Uterus (tissue), 4 donors: ENCODE results near the gene NOS1AP. TPM values are rescaled to one million over a fixed set of nuclear protein-coding genes. Genes with fewer than 3 reads are reported as not detected.

ENCODE experiments used
- DNase-seq, 2 donors: peaks; one replicate each; pipeline ENCODE4 v3.0.0-alpha.2; 2019 to 2020
- H3K27ac ChIP-seq, 2 donors: fragments of 200-600 bp; sonication (generic); 1 replicate in 1 of 2; 2 replicates in 1 of 2; pipeline ENCODE4 v1.5.1; 2016 to 2018
- H3K27me3 ChIP-seq, 2 donors: fragments of 200-600 bp; sonication (generic); one replicate each; pipeline ENCODE4 v1.5.1; 2018 to 2019; ENCODE audit warnings: control low read depth in 1 of 2
- H3K36me3 ChIP-seq, 2 donors: fragments of 200-600 bp; sonication (generic); one replicate each; pipeline ENCODE4 v1.5.1; 2019; ENCODE audit warnings: control low read depth in 1 of 2
- H3K4me1 ChIP-seq, 2 donors: fragments of 200-600 bp; sonication (generic); one replicate each; pipeline ENCODE4 v1.5.1; 2018 to 2019; ENCODE audit warnings: control low read depth in 1 of 2
- H3K4me3 ChIP-seq, 2 donors: fragments of 200-600 bp; sonication (generic); 1 replicate in 1 of 2; 2 replicates in 1 of 2; pipeline ENCODE4 v1.5.1; 2018 to 2019; ENCODE audit warnings: mild to moderate bottlenecking in 1 of 2
- H3K9me3 ChIP-seq, 2 donors: fragments of 200-600 bp; sonication (generic); one replicate each; pipeline ENCODE4 v1.5.1; 2019; ENCODE audit warnings: control low read depth in 1 of 2
- POLR2A ChIP-seq, 2 donors: fragments of 450-650 bp; IDR thresholded peaks; one replicate each; pipeline ENCODE4 v1.6.1; 2016; ENCODE audit warnings: antibody characterized with exemption in 2 of 2, mild to moderate bottlenecking in 1 of 2, moderate library complexity in 1 of 2
- intact Hi-C: fragments of 100-400 bp; cut with DNase I; formaldehyde crosslinking; loops from one replicate; pipeline ENCODE4 v1.15.1; 2023; ENCODE audit warnings: low total_unique reads
- total RNA-seq, 4 donors: library from RNA; depleted of rRNA in 3 of 4; stranded (reverse); fragments of >200 nt in 3 of 4; gene quantifications; one replicate each; pipeline versions ENCODE4 v1.1.0 to v1.2.4, GENCODE V29; 2014 to 2023
- TF ChIP-seq, protein P1 (sequence below), 4 experiments: fragments of 200-600 bp in 2 of 4; fragments of 450-650 bp in 2 of 4; sonication (generic) in 2 of 4; IDR thresholded peaks; one replicate each; pipeline ENCODE4 v1.5.1; 2016 to 2019; ENCODE audit warnings: antibody characterized with exemption in 4 of 4, mild to moderate bottlenecking in 2 of 4, moderate library complexity in 1 of 4
- donor health status: DM: yes; HTN: yes; CAD: no.

The NOS1AP gene
- total RNA-seq, 4 donors from 2014 or later = under 0.01 to 5.3 (median 1.9) TPM; not detected in 1

DNA sequence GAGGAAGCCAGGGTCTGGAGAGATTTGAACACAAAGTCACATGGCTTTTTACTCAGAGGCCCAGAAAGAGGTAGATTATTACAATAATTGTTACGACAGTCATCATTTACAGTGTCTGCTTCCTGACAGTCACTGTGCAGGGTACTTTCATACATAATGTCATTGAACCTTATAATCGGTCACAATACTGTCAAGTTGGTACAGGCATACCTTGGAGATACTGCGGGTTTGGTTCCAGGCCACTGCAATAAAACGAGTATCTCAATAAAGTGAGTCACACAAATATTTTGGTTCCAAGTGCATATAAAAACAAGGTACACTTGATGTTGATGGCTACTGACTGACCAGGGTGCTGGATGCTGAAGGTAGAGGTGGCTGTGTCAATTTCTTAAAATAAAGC is 112.6 kb downstream of the NOS1AP start:
- no peaks in the 10 kb centered on the region for H3K27me3 ChIP-seq
- no peak for DNase-seq
- no peaks in the 10 kb centered on the region for H3K36me3 ChIP-seq
- intact Hi-C loops = no loop called here
- H3K27ac ChIP-seq = no peak overlapping the region
- no peak overlapping the region for H3K4me3 ChIP-seq
- peaks cover 0 to 3% of the 10 kb centered on the region in 2 donors for H3K9me3 ChIP-seq
- no peaks in the 10 kb centered on the region for H3K4me1 ChIP-seq
- TF ChIP-seq POLR2A (IDR thresholded peaks at IDR 0.05) = no peak
- TF ChIP-seq, protein P1, sequence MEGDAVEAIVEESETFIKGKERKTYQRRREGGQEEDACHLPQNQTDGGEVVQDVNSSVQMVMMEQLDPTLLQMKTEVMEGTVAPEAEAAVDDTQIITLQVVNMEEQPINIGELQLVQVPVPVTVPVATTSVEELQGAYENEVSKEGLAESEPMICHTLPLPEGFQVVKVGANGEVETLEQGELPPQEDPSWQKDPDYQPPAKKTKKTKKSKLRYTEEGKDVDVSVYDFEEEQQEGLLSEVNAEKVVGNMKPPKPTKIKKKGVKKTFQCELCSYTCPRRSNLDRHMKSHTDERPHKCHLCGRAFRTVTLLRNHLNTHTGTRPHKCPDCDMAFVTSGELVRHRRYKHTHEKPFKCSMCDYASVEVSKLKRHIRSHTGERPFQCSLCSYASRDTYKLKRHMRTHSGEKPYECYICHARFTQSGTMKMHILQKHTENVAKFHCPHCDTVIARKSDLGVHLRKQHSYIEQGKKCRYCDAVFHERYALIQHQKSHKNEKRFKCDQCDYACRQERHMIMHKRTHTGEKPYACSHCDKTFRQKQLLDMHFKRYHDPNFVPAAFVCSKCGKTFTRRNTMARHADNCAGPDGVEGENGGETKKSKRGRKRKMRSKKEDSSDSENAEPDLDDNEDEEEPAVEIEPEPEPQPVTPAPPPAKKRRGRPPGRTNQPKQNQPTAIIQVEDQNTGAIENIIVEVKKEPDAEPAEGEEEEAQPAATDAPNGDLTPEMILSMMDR (IDR thresholded peaks at IDR 0.05) = no peak

DNA sequence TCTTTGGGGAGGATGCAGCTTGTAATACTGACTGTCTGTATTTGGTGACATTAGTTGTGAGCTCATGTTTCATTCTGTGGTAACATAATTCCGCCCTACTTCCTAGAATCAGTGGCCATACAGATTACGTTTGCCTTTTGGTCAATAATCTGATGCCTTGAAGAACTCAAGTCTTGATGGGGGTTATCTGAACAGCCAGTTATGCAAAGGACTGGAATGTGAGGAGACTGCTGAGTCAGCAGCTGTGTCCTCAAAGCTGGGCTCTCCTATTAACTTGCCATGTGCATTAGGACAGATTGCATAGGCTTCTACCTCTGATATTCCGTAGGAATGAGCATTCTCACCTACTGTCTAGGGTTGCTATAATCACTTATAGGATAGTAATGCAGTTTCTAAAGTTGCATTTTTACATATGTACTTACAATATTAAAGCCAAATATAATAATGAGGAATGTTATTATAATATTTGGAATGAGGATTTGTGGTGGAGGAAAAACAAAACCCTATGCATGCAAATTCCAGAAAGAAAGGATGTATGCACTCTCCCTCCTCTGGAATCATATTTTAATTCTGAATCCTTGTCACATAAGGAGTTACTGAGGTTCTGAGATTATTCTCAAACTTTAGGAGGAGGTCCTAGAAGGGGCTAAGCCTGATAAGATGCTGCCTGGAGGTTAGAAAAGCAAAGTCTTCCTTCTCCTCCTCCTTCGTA is 116.0 kb downstream of the NOS1AP start:
- no peak for DNase-seq
- Histone ChIP-seq H3K9me3 (peaks cover 0 to 3% of the 10 kb centered on the region in 2 donors), H3K4me3 (no peak overlapping the region), H3K4me1 (no peaks in the 10 kb centered on the region), H3K27me3 (no peaks in the 10 kb centered on the region), H3K27ac (no peak overlapping the region), H3K36me3 (no peaks in the 10 kb centered on the region)
- intact Hi-C loops = no loop called here
- TF ChIP-seq, protein P1 (IDR thresholded peaks at IDR 0.05) = no peak
- TF ChIP-seq POLR2A (IDR thresholded peaks at IDR 0.05) = no peak

DNA sequence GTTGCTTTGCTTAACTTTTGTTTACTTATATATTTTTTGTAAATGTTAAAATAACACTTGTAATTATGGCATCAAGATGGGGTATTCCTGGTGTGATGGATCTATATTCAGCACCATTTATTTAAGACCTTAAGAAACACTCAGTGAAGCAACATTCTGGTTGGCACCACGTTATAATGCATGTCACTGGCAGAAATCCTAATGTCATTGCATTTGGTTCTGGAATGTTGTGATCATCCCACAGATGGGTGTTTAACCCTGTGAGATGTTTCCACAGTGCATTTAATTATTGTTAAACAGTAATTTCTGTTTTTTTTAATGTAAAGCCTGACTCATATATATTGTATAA is 116.5 kb downstream of the NOS1AP start:
- no peaks in the 10 kb centered on the region for H3K36me3 ChIP-seq
- peaks cover 0 to 3% of the 10 kb centered on the region in 2 donors for H3K9me3 ChIP-seq
- no peak for TF ChIP-seq POLR2A (IDR thresholded peaks at IDR 0.05)
- TF ChIP-seq, protein P1 (IDR thresholded peaks at IDR 0.05) = no peak
- intact Hi-C loops = no loop called here
- no peaks in the 10 kb centered on the region for H3K27me3 ChIP-seq
- H3K4me3 ChIP-seq = no peak overlapping the region
- no peaks in the 10 kb centered on the region for H3K4me1 ChIP-seq
- no peak overlapping the region for H3K27ac ChIP-seq
- DNase-seq = no peak

DNA sequence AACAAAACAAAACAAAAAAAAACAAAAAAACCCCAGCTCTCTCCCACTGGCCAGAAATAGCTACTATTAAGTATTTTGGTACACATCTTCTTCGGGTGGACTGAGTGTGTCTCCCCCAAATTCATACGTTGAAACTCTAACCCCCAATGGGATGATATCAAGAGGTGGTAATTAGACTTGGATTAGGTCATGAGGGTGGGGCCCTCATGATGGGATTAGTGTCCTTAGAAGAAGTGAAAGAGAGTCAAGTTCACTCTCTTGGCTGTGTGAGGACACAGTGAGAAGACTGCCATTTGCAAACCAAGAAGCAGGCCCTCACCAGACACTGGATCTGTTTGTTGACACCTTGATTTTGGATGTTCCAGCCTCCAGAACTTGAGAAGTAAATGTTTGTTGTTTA is 116.9 kb downstream of the NOS1AP start:
- TF ChIP-seq POLR2A (IDR thresholded peaks at IDR 0.05) = no peak
- TF ChIP-seq, protein P1 (IDR thresholded peaks at IDR 0.05) = no peak
- Histone ChIP-seq H3K4me1 (no peaks in the 10 kb centered on the region), H3K27ac (no peak overlapping the region), H3K27me3 (no peaks in the 10 kb centered on the region), H3K9me3 (peaks cover 0 to 3% of the 10 kb centered on the region in 2 donors), H3K4me3 (no peak overlapping the region), H3K36me3 (no peaks in the 10 kb centered on the region)
- no peak for DNase-seq
- intact Hi-C loops = no loop called here

DNA sequence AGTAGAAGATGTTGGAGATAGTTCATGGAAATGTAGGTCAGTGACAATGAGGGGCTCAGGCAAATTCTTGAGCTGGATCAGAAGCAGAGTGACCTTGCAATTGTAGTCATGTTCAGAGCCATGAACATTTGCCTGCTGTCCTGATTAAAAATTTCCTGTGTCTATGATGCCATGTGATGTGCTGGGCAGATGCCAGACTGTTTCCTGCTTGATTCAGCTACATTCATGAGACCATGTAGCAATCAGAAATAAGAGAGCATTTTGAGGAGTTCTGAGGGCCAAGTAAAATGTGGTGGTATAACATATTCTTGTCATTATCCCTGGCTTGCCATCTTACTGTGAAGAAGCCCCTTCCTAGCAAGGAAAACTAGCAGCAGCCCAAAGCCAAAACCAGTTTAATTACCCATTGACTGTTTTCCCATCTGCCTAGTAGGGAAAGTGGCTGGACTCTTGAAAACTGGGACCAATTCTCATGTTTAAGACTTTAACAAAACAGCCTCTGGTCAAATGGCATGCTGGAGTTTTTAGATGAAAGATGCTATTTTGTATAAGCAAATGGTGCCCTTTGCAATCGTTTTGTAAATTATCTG is 118.3 kb downstream of the NOS1AP start:
- H3K36me3 ChIP-seq = no peaks in the 10 kb centered on the region
- H3K4me3 ChIP-seq = no peak overlapping the region
- no peaks in the 10 kb centered on the region for H3K4me1 ChIP-seq
- TF ChIP-seq POLR2A (IDR thresholded peaks at IDR 0.05) = no peak
- TF ChIP-seq, protein P1 (IDR thresholded peaks at IDR 0.05) = no peak
- H3K27ac ChIP-seq = no peak overlapping the region
- no peaks in the 10 kb centered on the region for H3K27me3 ChIP-seq
- no peak for DNase-seq
- intact Hi-C loops = no loop called here
- peaks cover 0 to 3% of the 10 kb centered on the region in 2 donors for H3K9me3 ChIP-seq
